Thoracic aorta (tissue), 2 donors: ENCODE data around the gene EXOC4. TPM values are rescaled to one million over a fixed set of nuclear protein-coding genes. Genes with fewer than 3 reads are reported as not detected.

Source experiments
- ATAC-seq: fragments of 150-250 bp; one replicate; pipeline ENCODE4 v1.8.0; 2017; ENCODE audit warnings: low read depth; ENCODE audit not compliant: insufficient number of reproducible peaks, low FRiP score
- DNase-seq: peaks from one replicate; pipeline ENCODE4 v3.0.0-alpha.2; 2020; ENCODE audit warnings: low spot score
- H3K27ac ChIP-seq, 2 donors: fragments of 200-600 bp; sonication (generic); 1 replicate in 1 of 2; 2 replicates in 1 of 2; pipeline ENCODE4 v1.5.1; 2016; ENCODE audit warnings: mild to moderate bottlenecking in 2 of 2, moderate library complexity in 2 of 2
- H3K27me3 ChIP-seq: fragments of 200-600 bp; sonication (generic); replicated peaks from 2 replicates; pipeline ENCODE4 v1.6.0; 2016; ENCODE audit warnings: mild to moderate bottlenecking; ENCODE audit not compliant: insufficient read depth
- H3K36me3 ChIP-seq: fragments of 200-600 bp; sonication (generic); one replicate; pipeline ENCODE4 v1.5.1; 2016
- H3K4me1 ChIP-seq, 2 donors: fragments of 200-600 bp; sonication (generic); 1 replicate in 1 of 2; 2 replicates in 1 of 2; pipeline versions ENCODE4 v1.5.1 to v1.6.0; 2016; ENCODE audit warnings: low read depth in 2 of 2, mild to moderate bottlenecking in 1 of 2; ENCODE audit not compliant: control insufficient read depth in 1 of 2
- H3K4me3 ChIP-seq: fragments of 200-600 bp; sonication (generic); 2 replicates; pipeline ENCODE4 v1.5.1; 2016; ENCODE audit warnings: mild to moderate bottlenecking
- H3K9me3 ChIP-seq: fragments of 200-600 bp; sonication (generic); 2 replicates; pipeline ENCODE4 v1.5.1; 2016
- CTCF ChIP-seq: fragments of 200-600 bp; sonication (generic); IDR thresholded peaks from one replicate; pipeline ENCODE4 v1.5.1; 2019; ENCODE audit warnings: antibody characterized with exemption
- total RNA-seq, 2 donors: library from RNA; depleted of rRNA; stranded (reverse); fragments of >200 nt; gene quantifications; one replicate each; pipeline versions ENCODE4 v1.1.0 to v1.2.3, GENCODE V29; 2016

The EXOC4 gene
- total RNA-seq, 2 donors from 2014 or later, result 65.3 to 72.8 TPM

DNA sequence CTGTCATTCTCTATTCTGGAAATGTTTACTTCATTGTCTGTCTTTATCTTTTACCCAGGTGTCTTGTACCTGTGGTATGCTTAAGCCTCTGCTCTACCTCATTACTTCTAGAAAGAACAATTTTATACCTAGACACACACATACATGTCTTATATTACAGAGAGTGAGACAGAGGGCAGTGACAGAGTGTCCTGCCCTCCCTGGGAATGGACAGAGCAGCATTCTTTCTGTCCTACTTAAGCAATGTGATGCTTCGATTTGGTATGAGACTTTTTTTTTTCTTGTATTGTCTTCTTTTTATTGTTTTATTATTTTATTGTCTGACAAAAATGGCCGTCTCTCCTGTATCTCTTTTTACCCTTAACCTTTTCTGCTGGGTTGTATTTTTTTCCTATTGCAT lies 286.1 kb downstream of the EXOC4 start:
- no peaks in the 10 kb centered on the region for H3K9me3 ChIP-seq
- TF ChIP-seq CTCF, result no peak
- ATAC-seq, result no peak
- no peaks in the 10 kb centered on the region for H3K36me3 ChIP-seq
- H3K4me1 ChIP-seq, result no peaks in the 10 kb centered on the region
- H3K4me3 ChIP-seq, result no peak overlapping the region
- no peak for DNase-seq
- H3K27ac ChIP-seq, result no peak overlapping the region
- no peaks in the 10 kb centered on the region for H3K27me3 ChIP-seq

GRCh38 chr7:133540096-133540860 lies 287.4 kb downstream of the EXOC4 start:
- no peaks in the 10 kb centered on the region for H3K9me3 ChIP-seq
- H3K4me3 ChIP-seq, result no peak overlapping the region
- no peaks in the 10 kb centered on the region for H3K27me3 ChIP-seq
- H3K36me3 ChIP-seq, result no peaks in the 10 kb centered on the region
- no peak overlapping the region for H3K27ac ChIP-seq
- no peaks in the 10 kb centered on the region for H3K4me1 ChIP-seq
- no peak for TF ChIP-seq CTCF
- ATAC-seq (no peak), DNase-seq (no peak)

DNA sequence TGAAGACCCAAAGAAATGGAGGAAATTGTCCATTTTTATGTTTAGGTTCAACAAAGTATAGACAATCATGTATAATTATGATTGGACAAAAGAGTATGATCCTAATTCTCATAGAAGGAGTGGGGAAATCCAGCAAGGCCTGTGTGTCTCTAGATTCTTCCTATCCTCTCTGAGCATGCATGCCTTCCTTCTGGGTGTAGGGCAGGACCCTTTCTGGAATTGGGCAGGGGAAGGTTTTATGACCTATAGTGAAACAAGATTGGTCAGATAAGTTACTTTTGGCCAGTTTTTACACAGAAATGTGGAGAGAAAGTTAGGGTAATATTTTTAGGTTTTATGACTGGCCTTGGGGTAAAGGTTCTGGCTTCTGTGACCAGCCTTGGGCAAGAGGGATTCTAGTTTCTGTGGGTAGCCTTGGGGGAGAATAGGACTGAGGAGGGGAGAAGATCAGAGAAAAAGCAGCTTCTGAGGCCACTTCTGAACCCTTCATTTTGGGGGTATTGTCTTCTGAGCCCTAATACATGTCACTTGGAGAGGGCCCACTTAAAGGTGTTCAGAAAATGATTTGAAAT lies 289.4 kb downstream of the EXOC4 start:
- Histone ChIP-seq H3K27me3 (no peaks in the 10 kb centered on the region), H3K36me3 (no peaks in the 10 kb centered on the region), H3K4me1 (no peaks in the 10 kb centered on the region), H3K4me3 (no peak overlapping the region), H3K27ac (no peak overlapping the region), H3K9me3 (no peaks in the 10 kb centered on the region)
- ATAC-seq (no peak), DNase-seq (no peak)
- TF ChIP-seq CTCF, result no peak

DNA sequence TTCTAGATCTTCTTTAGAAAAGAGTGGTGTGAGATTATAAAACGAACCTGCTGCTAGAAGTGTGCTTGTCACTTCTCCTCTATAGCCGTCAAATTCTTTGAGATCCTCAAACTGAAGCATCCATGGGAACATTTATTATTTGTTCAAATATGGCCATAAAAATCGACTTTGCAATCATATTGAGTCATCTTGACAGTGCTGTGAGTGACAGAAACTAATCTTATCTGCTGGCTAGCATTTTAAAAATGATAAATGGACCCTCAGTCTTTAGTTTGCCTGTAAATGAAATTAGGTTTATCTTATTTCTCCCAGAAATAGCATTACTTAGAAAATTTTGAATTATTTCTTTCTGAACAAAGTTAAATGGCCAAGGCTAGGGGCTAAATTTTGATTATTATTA lies 290.8 kb downstream of the EXOC4 start:
- no peak overlapping the region for H3K4me3 ChIP-seq
- ATAC-seq, result no peak
- H3K36me3 ChIP-seq, result no peaks in the 10 kb centered on the region
- H3K27ac ChIP-seq, result no peak overlapping the region
- TF ChIP-seq CTCF, result no peak
- H3K4me1 ChIP-seq, result no peaks in the 10 kb centered on the region
- DNase-seq, result no peak
- no peaks in the 10 kb centered on the region for H3K27me3 ChIP-seq
- no peaks in the 10 kb centered on the region for H3K9me3 ChIP-seq

DNA sequence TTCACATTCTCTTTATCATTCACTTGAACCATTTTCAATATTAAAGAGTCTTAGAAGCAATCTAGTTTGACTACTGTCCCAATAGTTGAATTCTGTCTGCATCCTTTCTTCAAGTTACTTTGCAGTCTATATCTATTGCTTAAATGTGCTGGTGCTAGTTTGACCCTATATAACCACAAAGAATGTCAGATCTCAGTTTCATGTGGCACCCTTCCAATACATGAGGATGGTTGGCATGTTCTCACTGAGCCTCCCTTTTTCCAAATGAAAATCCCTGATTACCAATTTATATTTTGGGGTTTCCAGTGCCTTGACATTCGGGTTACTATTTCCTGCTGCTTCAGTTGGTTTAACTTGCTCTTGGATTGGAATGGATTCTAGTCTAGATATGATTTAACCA lies 292.7 kb downstream of the EXOC4 start:
- no peak overlapping the region for H3K4me3 ChIP-seq
- DNase-seq, result no peak
- peaks cover 0 to 4% of the 10 kb centered on the region in 2 donors for H3K4me1 ChIP-seq
- no peak for ATAC-seq
- H3K36me3 ChIP-seq, result no peaks in the 10 kb centered on the region
- H3K9me3 ChIP-seq, result no peaks in the 10 kb centered on the region
- no peak overlapping the region for H3K27ac ChIP-seq
- H3K27me3 ChIP-seq, result no peaks in the 10 kb centered on the region
- TF ChIP-seq CTCF, result no peak
